AG04450 (cell line): ENCODE data around the gene RAB36. TPM values are rescaled to one million over a fixed set of nuclear protein-coding genes. Genes with fewer than 3 reads are reported as not detected.

Experiments used
- CTCF ChIA-PET: fragments of 300-600, 350-600 bp; formaldehyde crosslinking; extraction: SDS; loops from one replicate; lab custom pipeline; 2022; ENCODE audit warnings: antibody characterized with exemption, inconsistent platforms; lab: Charles Lee
- POLR2A ChIA-PET: fragments of 350-600 bp; formaldehyde crosslinking; extraction: SDS; loops from one replicate; lab custom pipeline; 2021; ENCODE audit warnings: antibody characterized with exemption, inconsistent platforms; lab: Yijun Ruan, JAX
- DNase-seq: peaks from one replicate; pipeline ENCODE4 v3.0.0-alpha.2; 2011; ENCODE audit warnings: low read depth, low spot score
- H3K27ac ChIP-seq: one replicate; pipeline ENCODE4 v1.5.1; 2012; ENCODE audit warnings: low read depth, low read length, control low read depth
- H3K27me3 ChIP-seq: one replicate; pipeline ENCODE4 v1.6.0; 2012; ENCODE audit warnings: low read length; ENCODE audit not compliant: control insufficient read depth, insufficient read depth
- H3K4me3 ChIP-seq: 2 replicates; pipeline ENCODE4 v1.5.1; 2011; ENCODE audit warnings: mild to moderate bottlenecking, low read depth, low read length, control low read depth
- H3K9me3 ChIP-seq: 2 replicates; pipeline ENCODE4 v1.5.1; 2012; ENCODE audit warnings: low read length; ENCODE audit not compliant: control insufficient read depth, insufficient read depth
- polyA plus RNA-seq: library from polyadenylated mRNA; depleted of rRNA; stranded (reverse); fragments of >200 nt; gene quantifications from 2 replicates; pipeline ENCODE4 v1.2.3, GENCODE V29; 2011
- TF ChIP-seq, protein P1 (sequence below): IDR thresholded peaks from 2 replicates; pipeline ENCODE4 v1.5.1; 2011; ENCODE audit warnings: low read depth, low read length, control low read depth, inconsistent platforms

RAB36 gene
- polyA plus RNA-seq, 1 experiment, result 2.6 TPM

- no peaks in the 10 kb centered on the region for H3K27me3 ChIP-seq
- POLR2A ChIA-PET, result no interaction called here
- no peak overlapping the region for H3K27ac ChIP-seq
- H3K4me3 ChIP-seq, result no peak overlapping the region
- TF ChIP-seq, protein P1, sequence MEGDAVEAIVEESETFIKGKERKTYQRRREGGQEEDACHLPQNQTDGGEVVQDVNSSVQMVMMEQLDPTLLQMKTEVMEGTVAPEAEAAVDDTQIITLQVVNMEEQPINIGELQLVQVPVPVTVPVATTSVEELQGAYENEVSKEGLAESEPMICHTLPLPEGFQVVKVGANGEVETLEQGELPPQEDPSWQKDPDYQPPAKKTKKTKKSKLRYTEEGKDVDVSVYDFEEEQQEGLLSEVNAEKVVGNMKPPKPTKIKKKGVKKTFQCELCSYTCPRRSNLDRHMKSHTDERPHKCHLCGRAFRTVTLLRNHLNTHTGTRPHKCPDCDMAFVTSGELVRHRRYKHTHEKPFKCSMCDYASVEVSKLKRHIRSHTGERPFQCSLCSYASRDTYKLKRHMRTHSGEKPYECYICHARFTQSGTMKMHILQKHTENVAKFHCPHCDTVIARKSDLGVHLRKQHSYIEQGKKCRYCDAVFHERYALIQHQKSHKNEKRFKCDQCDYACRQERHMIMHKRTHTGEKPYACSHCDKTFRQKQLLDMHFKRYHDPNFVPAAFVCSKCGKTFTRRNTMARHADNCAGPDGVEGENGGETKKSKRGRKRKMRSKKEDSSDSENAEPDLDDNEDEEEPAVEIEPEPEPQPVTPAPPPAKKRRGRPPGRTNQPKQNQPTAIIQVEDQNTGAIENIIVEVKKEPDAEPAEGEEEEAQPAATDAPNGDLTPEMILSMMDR, result no peak
- CTCF ChIA-PET, result interaction anchor here (0.9 to 1.0 kb wide), 2 partner anchors 18 to 23 kb away, joined by 3 read pairs; no protein-coding TSS in a partner anchor
- H3K9me3 ChIP-seq, result no peaks in the 10 kb centered on the region; the same call in 1 of the 2 replicates
- DNase-seq, result no peak
These were observed 10.6 kb downstream of the RAB36 start for GRCh38 chr22:23155831-23156230.

DNA sequence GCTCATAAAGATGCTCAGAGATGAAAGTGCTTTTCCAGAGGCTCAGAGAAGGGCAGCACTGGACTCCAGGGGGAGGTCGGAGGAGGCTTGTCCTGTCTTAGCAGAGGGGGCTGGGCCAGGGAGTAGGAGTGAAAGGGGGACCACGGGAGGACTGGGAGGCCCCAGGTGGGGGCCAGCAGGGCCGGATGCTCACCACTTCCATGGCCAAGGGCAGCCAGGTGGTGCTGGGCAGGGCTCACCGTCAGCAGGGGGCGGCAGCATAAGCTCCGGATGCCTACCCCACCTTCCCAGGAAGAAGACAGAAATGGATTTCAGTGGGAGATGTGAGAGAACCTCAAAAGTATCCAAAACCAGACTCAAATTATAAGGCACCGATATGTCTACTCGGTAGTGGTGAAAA, 11.0 kb downstream of the RAB36 start:
- Histone ChIP-seq H3K27me3 (no peaks in the 10 kb centered on the region), H3K4me3 (no peak overlapping the region), H3K9me3 (no peaks in the 10 kb centered on the region; the same call in 1 of the 2 replicates), H3K27ac (no peak overlapping the region)
- CTCF ChIA-PET, result interaction anchor here (0.9 to 1.0 kb wide), 2 partner anchors 18 to 22 kb away, joined by 3 read pairs; no protein-coding TSS in a partner anchor
- TF ChIP-seq, protein P1, result 0 out of 2 replicates have a peak, but pooled peaks have one; percentile 3
- no peak for DNase-seq
- POLR2A ChIA-PET, result no interaction called here

DNA sequence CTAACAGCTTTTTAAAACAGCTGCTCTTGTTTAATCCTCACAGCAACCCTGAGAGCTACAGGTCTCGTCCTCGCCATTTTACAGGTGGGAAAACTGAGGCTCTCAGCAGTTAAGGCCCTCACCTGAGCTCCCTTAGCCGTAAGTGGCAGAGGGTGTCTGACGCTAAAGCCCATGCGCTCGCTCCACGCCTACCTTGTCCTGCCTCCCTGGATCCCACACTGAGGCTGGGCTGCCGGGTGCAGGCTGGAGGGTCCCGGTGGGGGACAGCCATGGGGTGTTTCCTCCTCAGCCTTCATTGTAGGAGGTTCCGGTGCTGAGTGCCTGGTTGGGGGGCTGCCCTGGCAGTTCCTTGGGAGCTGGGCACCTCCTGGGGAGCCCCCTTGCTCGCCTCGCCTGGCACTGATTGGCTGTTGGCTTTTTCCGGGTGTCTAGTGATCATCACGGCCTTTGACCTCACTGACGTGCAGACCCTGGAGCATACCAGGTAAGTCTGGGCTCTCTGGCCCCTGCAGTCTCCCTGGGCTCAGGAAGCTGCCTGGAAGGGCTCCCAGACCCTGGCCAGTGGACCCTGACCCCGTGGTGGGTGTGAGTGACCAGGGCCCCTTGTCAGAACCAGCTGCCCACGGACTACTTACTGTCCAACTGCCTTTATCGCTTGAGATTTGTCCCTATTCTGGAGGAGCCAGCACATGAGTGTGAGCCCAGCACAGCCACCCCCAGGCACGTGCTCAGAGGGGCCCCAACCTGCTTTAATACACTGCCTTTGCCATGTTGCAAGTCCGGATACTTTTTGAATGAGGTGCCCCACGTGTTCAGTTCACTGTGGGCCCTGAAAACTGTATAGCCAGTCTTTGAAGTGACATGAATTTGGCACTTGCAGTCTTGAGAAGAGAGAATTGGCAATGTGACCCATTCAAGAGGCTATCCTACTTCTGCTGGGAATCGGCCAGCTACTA, 12.6 kb downstream of the RAB36 start:
- H3K27me3 ChIP-seq, result no peaks in the 10 kb centered on the region
- no peak overlapping the region for H3K4me3 ChIP-seq
- CTCF ChIA-PET, result interaction anchor here (0.7 kb wide), 1 partner anchor 124 kb away, joined by 3 read pairs; no protein-coding TSS in a partner anchor
- no peak for DNase-seq
- POLR2A ChIA-PET, result interaction anchor here (1.2 kb wide), 1 partner anchor 10 kb away, joined by 3 read pairs; no protein-coding TSS in a partner anchor
- H3K27ac ChIP-seq, result no peak overlapping the region
- TF ChIP-seq, protein P1, result no peak
- H3K9me3 ChIP-seq, result no peaks in the 10 kb centered on the region; the same call in 1 of the 2 replicates

DNA sequence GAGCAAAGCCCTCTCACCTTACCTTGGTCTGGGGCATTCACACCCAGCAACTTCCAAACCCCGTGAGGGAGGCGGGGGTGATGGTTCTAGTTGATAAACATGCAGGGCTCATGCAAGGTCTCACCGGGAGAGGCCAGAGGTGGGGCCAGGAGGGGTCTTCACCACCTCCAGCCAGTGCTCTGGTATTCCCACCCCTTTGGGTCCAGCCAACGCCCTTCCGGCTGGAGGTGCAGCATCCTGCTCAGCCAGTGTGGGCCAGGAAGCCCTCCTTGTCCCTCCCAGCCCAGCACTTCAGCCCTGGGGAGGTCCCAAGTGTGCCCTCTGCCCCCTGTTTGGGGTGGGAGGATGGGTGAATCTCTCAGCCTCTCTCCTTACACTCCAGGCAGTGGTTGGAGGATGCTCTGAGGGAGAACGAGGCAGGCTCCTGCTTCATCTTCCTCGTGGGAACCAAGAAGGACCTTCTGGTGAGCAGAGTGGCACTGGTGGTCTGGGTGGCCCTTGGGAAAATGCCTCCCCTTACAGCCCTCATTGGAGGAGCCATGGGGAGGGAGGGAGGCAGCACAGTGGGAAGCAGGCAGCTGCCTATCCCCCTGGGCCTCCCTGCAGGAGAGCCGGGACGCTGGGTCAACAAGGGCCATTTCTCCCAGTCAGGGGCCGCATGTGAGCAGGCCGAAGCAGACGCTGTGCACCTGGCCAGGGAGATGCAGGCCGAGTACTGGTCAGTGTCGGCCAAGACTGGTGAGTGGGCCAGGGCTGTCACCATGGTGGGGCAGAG, 13.4 kb downstream of the RAB36 start:
- POLR2A ChIA-PET, result interaction anchor here (1.2 kb wide), 1 partner anchor 11 kb away, joined by 3 read pairs; no protein-coding TSS in a partner anchor
- TF ChIP-seq, protein P1, result no peak

More for the DNA sequence above, 13.4 kb downstream of the RAB36 start:
- H3K4me3 ChIP-seq, result no peak overlapping the region
- H3K9me3 ChIP-seq, result no peaks in the 10 kb centered on the region; the same call in 1 of the 2 replicates
- H3K27ac ChIP-seq, result no peak overlapping the region
- DNase-seq, result no peak
- H3K27me3 ChIP-seq, result no peaks in the 10 kb centered on the region
- CTCF ChIA-PET, result no interaction called here
